ENCODE measurements around the gene PTPRU. TPM values are rescaled to one million over a fixed set of nuclear protein-coding genes. Genes with fewer than 3 reads are reported as not detected.

Gene PTPRU
- total and polyA plus RNA-seq, 2 experiments from 2014 or later, result 8.0 to 105 TPM

DNA sequence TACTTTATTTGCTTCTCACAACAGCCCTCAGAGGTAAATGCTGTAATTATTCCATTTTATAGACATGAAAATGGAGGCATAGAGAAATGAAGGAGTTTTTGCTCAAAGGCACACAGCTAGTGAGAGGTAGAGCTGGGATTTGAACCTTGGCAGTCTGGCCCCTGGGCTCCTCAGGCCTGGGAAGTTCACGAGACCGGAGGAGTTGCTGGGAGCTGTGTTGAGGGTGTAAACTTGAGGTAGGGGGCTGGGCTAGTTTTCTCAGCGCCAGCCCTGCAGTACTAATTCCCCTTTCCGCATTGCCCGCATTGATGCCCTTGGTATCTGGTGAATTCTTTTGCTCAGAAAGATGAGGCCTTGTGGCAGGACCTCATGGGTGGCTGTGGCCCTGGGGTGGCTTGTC is 73.3 kb downstream of the PTPRU start:
- Mint-ChIP-seq H3K9me3 (no peaks in the 10 kb centered on the region; the same call in 2 of the 3 replicates), H3K4me3 (no peak overlapping the region), H3K36me3 (ENCODE audit: low read depth) (peaks cover 11% of the 10 kb centered on the region; the same call in 2 of the 3 replicates), H3K27ac (peak overlapping the region; percentile 67; the same call in 1 of the 2 replicates), H3K27me3 (ENCODE audit: insufficient read depth, low read depth, poor library complexity) (peaks cover 4% of the 10 kb centered on the region), H3K4me1 (peaks cover 11% of the 10 kb centered on the region)
- H3K36me3 ChIP-seq (ENCODE audit: insufficient read depth), result no peaks in the 10 kb centered on the region
- ATAC-seq, result no peak
- no peaks in the 10 kb centered on the region for H4K20me1 ChIP-seq (replicated peaks; ENCODE audit: insufficient read depth)
- H3K79me2 ChIP-seq (replicated peaks; ENCODE audit: insufficient read depth), result no peaks in the 10 kb centered on the region
- H3K27me3 ChIP-seq (ENCODE audit: insufficient read depth), result no peaks in the 10 kb centered on the region
- TF ChIP-seq JUNB (IDR thresholded peaks at IDR 0.05; ENCODE audit: unreplicated experiment), result no peak
- TF ChIP-seq, protein P1, sequence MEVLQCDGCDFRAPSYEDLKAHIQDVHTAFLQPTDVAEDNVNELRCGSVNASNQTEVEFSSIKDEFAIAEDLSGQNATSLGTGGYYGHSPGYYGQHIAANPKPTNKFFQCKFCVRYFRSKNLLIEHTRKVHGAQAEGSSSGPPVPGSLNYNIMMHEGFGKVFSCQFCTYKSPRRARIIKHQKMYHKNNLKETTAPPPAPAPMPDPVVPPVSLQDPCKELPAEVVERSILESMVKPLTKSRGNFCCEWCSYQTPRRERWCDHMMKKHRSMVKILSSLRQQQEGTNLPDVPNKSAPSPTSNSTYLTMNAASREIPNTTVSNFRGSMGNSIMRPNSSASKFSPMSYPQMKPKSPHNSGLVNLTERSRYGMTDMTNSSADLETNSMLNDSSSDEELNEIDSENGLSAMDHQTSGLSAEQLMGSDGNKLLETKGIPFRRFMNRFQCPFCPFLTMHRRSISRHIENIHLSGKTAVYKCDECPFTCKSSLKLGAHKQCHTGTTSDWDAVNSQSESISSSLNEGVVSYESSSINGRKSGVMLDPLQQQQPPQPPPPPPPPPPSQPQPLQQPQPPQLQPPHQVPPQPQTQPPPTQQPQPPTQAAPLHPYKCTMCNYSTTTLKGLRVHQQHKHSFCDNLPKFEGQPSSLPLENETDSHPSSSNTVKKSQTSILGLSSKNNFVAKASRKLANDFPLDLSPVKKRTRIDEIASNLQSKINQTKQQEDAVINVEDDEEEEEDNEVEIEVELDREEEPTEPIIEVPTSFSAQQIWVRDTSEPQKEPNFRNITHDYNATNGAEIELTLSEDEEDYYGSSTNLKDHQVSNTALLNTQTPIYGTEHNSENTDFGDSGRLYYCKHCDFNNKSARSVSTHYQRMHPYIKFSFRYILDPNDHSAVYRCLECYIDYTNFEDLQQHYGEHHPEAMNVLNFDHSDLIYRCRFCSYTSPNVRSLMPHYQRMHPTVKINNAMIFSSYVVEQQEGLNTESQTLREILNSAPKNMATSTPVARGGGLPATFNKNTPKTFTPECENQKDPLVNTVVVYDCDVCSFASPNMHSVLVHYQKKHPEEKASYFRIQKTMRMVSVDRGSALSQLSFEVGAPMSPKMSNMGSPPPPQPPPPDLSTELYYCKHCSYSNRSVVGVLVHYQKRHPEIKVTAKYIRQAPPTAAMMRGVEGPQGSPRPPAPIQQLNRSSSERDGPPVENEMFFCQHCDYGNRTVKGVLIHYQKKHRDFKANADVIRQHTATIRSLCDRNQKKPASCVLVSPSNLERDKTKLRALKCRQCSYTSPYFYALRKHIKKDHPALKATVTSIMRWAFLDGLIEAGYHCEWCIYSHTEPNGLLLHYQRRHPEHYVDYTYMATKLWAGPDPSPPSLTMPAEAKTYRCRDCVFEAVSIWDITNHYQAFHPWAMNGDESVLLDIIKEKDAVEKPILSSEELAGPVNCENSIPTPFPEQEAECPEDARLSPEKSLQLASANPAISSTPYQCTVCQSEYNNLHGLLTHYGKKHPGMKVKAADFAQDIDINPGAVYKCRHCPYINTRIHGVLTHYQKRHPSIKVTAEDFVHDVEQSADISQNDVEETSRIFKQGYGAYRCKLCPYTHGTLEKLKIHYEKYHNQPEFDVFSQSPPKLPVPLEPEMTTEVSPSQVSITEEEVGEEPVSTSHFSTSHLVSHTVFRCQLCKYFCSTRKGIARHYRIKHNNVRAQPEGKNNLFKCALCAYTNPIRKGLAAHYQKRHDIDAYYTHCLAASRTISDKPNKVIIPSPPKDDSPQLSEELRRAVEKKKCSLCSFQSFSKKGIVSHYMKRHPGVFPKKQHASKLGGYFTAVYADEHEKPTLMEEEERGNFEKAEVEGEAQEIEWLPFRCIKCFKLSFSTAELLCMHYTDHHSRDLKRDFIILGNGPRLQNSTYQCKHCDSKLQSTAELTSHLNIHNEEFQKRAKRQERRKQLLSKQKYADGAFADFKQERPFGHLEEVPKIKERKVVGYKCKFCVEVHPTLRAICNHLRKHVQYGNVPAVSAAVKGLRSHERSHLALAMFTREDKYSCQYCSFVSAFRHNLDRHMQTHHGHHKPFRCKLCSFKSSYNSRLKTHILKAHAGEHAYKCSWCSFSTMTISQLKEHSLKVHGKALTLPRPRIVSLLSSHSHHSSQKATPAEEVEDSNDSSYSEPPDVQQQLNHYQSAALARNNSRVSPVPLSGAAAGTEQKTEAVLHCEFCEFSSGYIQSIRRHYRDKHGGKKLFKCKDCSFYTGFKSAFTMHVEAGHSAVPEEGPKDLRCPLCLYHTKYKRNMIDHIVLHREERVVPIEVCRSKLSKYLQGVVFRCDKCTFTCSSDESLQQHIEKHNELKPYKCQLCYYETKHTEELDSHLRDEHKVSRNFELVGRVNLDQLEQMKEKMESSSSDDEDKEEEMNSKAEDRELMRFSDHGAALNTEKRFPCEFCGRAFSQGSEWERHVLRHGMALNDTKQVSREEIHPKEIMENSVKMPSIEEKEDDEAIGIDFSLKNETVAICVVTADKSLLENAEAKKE (CRISPR knock-in tag; IDR thresholded peaks at IDR 0.05), result no peak
- TF ChIP-seq, protein P2, sequence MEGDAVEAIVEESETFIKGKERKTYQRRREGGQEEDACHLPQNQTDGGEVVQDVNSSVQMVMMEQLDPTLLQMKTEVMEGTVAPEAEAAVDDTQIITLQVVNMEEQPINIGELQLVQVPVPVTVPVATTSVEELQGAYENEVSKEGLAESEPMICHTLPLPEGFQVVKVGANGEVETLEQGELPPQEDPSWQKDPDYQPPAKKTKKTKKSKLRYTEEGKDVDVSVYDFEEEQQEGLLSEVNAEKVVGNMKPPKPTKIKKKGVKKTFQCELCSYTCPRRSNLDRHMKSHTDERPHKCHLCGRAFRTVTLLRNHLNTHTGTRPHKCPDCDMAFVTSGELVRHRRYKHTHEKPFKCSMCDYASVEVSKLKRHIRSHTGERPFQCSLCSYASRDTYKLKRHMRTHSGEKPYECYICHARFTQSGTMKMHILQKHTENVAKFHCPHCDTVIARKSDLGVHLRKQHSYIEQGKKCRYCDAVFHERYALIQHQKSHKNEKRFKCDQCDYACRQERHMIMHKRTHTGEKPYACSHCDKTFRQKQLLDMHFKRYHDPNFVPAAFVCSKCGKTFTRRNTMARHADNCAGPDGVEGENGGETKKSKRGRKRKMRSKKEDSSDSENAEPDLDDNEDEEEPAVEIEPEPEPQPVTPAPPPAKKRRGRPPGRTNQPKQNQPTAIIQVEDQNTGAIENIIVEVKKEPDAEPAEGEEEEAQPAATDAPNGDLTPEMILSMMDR (conservative IDR thresholded peaks at IDR 0.05; ENCODE audit: low read depth in 2 of 2), result no peak
- TF ChIP-seq STAT1 (IDR thresholded peaks at IDR 0.05; ENCODE audit: unreplicated experiment), result no peak
- TF ChIP-seq, protein P3, sequence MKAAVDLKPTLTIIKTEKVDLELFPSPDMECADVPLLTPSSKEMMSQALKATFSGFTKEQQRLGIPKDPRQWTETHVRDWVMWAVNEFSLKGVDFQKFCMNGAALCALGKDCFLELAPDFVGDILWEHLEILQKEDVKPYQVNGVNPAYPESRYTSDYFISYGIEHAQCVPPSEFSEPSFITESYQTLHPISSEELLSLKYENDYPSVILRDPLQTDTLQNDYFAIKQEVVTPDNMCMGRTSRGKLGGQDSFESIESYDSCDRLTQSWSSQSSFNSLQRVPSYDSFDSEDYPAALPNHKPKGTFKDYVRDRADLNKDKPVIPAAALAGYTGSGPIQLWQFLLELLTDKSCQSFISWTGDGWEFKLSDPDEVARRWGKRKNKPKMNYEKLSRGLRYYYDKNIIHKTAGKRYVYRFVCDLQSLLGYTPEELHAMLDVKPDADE (IDR thresholded peaks at IDR 0.05), result no peak
- no peak for TF ChIP-seq NANOG (IDR thresholded peaks at IDR 0.05; ENCODE audit: borderline replicate concordance)
- TF ChIP-seq EZH2phosphoT487 (IDR thresholded peaks at IDR 0.05; ENCODE audit: unreplicated experiment), result no peak
- TF ChIP-seq, protein P4, sequence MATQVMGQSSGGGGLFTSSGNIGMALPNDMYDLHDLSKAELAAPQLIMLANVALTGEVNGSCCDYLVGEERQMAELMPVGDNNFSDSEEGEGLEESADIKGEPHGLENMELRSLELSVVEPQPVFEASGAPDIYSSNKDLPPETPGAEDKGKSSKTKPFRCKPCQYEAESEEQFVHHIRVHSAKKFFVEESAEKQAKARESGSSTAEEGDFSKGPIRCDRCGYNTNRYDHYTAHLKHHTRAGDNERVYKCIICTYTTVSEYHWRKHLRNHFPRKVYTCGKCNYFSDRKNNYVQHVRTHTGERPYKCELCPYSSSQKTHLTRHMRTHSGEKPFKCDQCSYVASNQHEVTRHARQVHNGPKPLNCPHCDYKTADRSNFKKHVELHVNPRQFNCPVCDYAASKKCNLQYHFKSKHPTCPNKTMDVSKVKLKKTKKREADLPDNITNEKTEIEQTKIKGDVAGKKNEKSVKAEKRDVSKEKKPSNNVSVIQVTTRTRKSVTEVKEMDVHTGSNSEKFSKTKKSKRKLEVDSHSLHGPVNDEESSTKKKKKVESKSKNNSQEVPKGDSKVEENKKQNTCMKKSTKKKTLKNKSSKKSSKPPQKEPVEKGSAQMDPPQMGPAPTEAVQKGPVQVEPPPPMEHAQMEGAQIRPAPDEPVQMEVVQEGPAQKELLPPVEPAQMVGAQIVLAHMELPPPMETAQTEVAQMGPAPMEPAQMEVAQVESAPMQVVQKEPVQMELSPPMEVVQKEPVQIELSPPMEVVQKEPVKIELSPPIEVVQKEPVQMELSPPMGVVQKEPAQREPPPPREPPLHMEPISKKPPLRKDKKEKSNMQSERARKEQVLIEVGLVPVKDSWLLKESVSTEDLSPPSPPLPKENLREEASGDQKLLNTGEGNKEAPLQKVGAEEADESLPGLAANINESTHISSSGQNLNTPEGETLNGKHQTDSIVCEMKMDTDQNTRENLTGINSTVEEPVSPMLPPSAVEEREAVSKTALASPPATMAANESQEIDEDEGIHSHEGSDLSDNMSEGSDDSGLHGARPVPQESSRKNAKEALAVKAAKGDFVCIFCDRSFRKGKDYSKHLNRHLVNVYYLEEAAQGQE (IDR thresholded peaks at IDR 0.05; ENCODE audit: unreplicated experiment), result no peak
- TF ChIP-seq CREB1 (CRISPR knock-in tag; IDR thresholded peaks at IDR 0.05; ENCODE audit: low read depth), result no peak
- no peak for TF ChIP-seq EZH2 (IDR thresholded peaks at IDR 0.05; ENCODE audit: low read depth, unreplicated experiment)
- no peak for TF ChIP-seq ZNF331 (CRISPR knock-in tag; IDR thresholded peaks at IDR 0.05; ENCODE audit: low read depth)
- TF ChIP-seq POLR2AphosphoS5 (IDR thresholded peaks at IDR 0.05; ENCODE audit: low read depth), result no peak
- no peak for TF ChIP-seq ZNF114 (CRISPR knock-in tag; IDR thresholded peaks at IDR 0.05)
- no peak for DNase-seq (ENCODE audit: low spot score)
- H2AFZ ChIP-seq, result no peak overlapping the region
- H3K4me2 ChIP-seq, result no peak overlapping the region
- H3K4me1 ChIP-seq (ENCODE audit: insufficient read depth), result no peaks in the 10 kb centered on the region
- H3K27ac ChIP-seq (ENCODE audit: low read depth), result no peak overlapping the region
- no peaks in the 10 kb centered on the region for H3F3A ChIP-seq (replicated peaks; ENCODE audit: low read depth)
- H3K9me2 ChIP-seq (ENCODE audit: insufficient read depth), result no peaks in the 10 kb centered on the region
- no peak overlapping the region for H3K4me3 ChIP-seq

All from GM23338 (cell line).